PC-3 (cell line): ENCODE measurements around the gene CSF1. TPM values are rescaled to one million over a fixed set of nuclear protein-coding genes. Genes with fewer than 3 reads are reported as not detected.
A peak's percentile ranks its signal among the peaks of the same experiment; 100 is the strongest.

Experiments used
- ATAC-seq: fragments of 200-7000 bp; cut with Tn5 transposase; 2 replicates; pipeline ENCODE4 v1.9.1; 2020; ENCODE audit warnings: mild to moderate bottlenecking, moderate library complexity
- BruUV-seq: library from RNA; stranded (reverse); fragments of 400-500 nt; replicated peaks from 2 replicates; lab custom pipeline; 2021; lab: Mats Ljungman, UMichigan
- CTCF ChIA-PET: fragments of 300-600 bp; sonication (Branson Sonifier 250); formaldehyde crosslinking; loops from one replicate; lab custom pipeline; 2022; ENCODE audit warnings: antibody characterized with exemption; lab: Charles Lee
- POLR2A ChIA-PET: fragments of 300-600 bp; sonication (Branson Sonifier 250); formaldehyde crosslinking; loops from one replicate; lab custom pipeline; 2022; ENCODE audit warnings: antibody characterized with exemption; ENCODE audit not compliant: unreplicated experiment; lab: Charles Lee
- DNase-seq: peaks from one replicate; pipeline ENCODE4 v3.0.0-alpha.2; 2015
- H2AFZ ChIP-seq: fragments of 300-600 bp; sonication (generic); 2 replicates; pipeline ENCODE4 v1.6.0; 2016; ENCODE audit warnings: antibody characterized with exemption, low read length
- H3F3A ChIP-seq: fragments of 300-600 bp; sonication (generic); one replicate; pipeline ENCODE4 v1.6.0; 2017; ENCODE audit warnings: antibody characterized with exemption, low read length, control low read depth, mild to moderate bottlenecking; ENCODE audit not compliant: unreplicated experiment
- H3K27ac ChIP-seq: fragments of 300-600 bp; sonication (generic); 2 replicates; pipeline ENCODE4 v1.5.1; 2016; ENCODE audit warnings: mild to moderate bottlenecking, low read length
- H3K27me3 ChIP-seq: fragments of 300-600 bp; sonication (generic); 2 replicates; pipeline ENCODE4 v1.6.1; 2016; ENCODE audit warnings: low read length, mixed read lengths
- H3K36me3 ChIP-seq: fragments of 300-600 bp; sonication (generic); 2 replicates; pipeline ENCODE4 v1.6.1; 2016; ENCODE audit warnings: low read depth, mixed run types, low read length, mixed read lengths
- H3K4me1 ChIP-seq: fragments of 300-600 bp; sonication (generic); 2 replicates; pipeline ENCODE4 v1.5.1; 2016; ENCODE audit warnings: low read length; ENCODE audit not compliant: insufficient read depth
- H3K4me2 ChIP-seq: fragments of 300-600 bp; sonication (generic); 2 replicates; pipeline ENCODE4 v1.6.0; 2016; ENCODE audit warnings: low read length
- H3K4me3 ChIP-seq: fragments of 300-600 bp; sonication (generic); 2 replicates; pipeline ENCODE4 v1.5.1; 2016; ENCODE audit warnings: mild to moderate bottlenecking, low read length, mixed read lengths
- H3K79me2 ChIP-seq: fragments of 300-600 bp; sonication (generic); 2 replicates; pipeline ENCODE4 v1.6.1; 2017; ENCODE audit warnings: low read length, mixed read lengths
- H3K9ac ChIP-seq: fragments of 300-600 bp; sonication (generic); 2 replicates; pipeline ENCODE4 v1.6.0; 2016; ENCODE audit warnings: mild to moderate bottlenecking, low read length
- H3K9me2 ChIP-seq: fragments of 300-600 bp; sonication (generic); replicated peaks from 2 replicates; pipeline ENCODE4 v1.6.1; 2016; ENCODE audit warnings: mixed run types, low read length, mixed read lengths
- H3K9me3 ChIP-seq: fragments of 300-600 bp; sonication (generic); 2 replicates; pipeline ENCODE4 v1.6.1; 2016; ENCODE audit warnings: low read length, mixed read lengths
- H4K20me1 ChIP-seq: fragments of 300-600 bp; sonication (generic); 2 replicates; pipeline ENCODE4 v1.6.1; 2016; ENCODE audit warnings: low read length, mixed read lengths
- EZH2 ChIP-seq: fragments of 300-600 bp; sonication (generic); IDR thresholded peaks from one replicate; pipeline ENCODE4 v1.6.1; 2017; ENCODE audit warnings: antibody characterized with exemption, mild to moderate bottlenecking, low read length; ENCODE audit not compliant: unreplicated experiment
- EZH2phosphoT487 ChIP-seq: fragments of 300-600 bp; sonication (generic); IDR thresholded peaks from 2 replicates; pipeline ENCODE4 v1.6.1; 2018; ENCODE audit warnings: mild to moderate bottlenecking, antibody characterized with exemption, low read length, borderline replicate concordance
- intact Hi-C: fragments of 100-400 bp; cut with micrococcal nuclease; formaldehyde crosslinking; loops from 2 replicates; pipeline ENCODE4 v1.9.0; 2023
- total RNA-seq: library from RNA; depleted of rRNA; stranded (reverse); fragments of >200 nt; gene quantifications from 2 replicates; pipeline ENCODE4 v1.2.3, GENCODE V29; 2014
- TF ChIP-seq, protein P1 (sequence below): fragments of 300-600 bp; sonication (generic); conservative IDR thresholded peaks from 2 replicates; pipeline ENCODE4 v1.5.1; 2017; ENCODE audit warnings: antibody characterized with exemption, low read depth, mild to moderate bottlenecking, low read length

CSF1 gene
- total RNA-seq, 1 experiment from 2014 or later, result 2.0 TPM

DNA sequence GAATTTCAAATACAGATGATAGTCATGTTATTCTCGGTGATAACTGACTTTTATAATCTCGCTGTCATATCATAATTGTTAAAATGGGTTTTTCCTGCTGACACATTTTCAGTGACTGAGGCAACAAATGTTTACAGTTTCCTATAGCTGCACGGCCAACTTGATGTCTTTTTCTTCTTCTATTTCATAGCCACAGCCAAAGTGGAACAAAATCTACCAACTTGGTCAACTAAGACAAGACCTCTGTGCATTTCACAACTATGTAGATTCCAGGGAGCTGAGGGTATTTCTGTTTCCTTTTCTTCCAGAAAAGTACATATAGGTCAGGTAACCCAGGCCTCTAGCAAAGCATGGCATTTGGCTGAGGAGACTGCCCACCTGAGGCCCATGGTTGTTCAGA lies 63.5 kb downstream of the CSF1 start:
- intact Hi-C loops, result no loop called here
- no peaks in the 10 kb centered on the region for H3K79me2 ChIP-seq
- no peak overlapping the region for H3K4me2 ChIP-seq
- no peaks in the 10 kb centered on the region for H3K9me3 ChIP-seq
- H4K20me1 ChIP-seq, result no peaks in the 10 kb centered on the region
- no peak overlapping the region for H3K27ac ChIP-seq
- BruUV-seq, result no TSS peak
- ATAC-seq (no peak), DNase-seq (no peak)
- CTCF ChIA-PET, result no interaction called here
- H3K27me3 ChIP-seq, result no peaks in the 10 kb centered on the region
- H3K4me1 ChIP-seq, result peaks cover 27% of the 10 kb centered on the region
- no peak overlapping the region for H2AFZ ChIP-seq
- H3K9ac ChIP-seq, result no peak overlapping the region
- POLR2A ChIA-PET, result no interaction called here
- no peaks in the 10 kb centered on the region for H3F3A ChIP-seq
- H3K9me2 ChIP-seq, result no peaks in the 10 kb centered on the region
- TF ChIP-seq EZH2phosphoT487, result no peak
- no peak for TF ChIP-seq EZH2
- TF ChIP-seq, protein P1, sequence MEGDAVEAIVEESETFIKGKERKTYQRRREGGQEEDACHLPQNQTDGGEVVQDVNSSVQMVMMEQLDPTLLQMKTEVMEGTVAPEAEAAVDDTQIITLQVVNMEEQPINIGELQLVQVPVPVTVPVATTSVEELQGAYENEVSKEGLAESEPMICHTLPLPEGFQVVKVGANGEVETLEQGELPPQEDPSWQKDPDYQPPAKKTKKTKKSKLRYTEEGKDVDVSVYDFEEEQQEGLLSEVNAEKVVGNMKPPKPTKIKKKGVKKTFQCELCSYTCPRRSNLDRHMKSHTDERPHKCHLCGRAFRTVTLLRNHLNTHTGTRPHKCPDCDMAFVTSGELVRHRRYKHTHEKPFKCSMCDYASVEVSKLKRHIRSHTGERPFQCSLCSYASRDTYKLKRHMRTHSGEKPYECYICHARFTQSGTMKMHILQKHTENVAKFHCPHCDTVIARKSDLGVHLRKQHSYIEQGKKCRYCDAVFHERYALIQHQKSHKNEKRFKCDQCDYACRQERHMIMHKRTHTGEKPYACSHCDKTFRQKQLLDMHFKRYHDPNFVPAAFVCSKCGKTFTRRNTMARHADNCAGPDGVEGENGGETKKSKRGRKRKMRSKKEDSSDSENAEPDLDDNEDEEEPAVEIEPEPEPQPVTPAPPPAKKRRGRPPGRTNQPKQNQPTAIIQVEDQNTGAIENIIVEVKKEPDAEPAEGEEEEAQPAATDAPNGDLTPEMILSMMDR, result no peak
- no peak overlapping the region for H3K4me3 ChIP-seq
- H3K36me3 ChIP-seq, result no peaks in the 10 kb centered on the region

DNA sequence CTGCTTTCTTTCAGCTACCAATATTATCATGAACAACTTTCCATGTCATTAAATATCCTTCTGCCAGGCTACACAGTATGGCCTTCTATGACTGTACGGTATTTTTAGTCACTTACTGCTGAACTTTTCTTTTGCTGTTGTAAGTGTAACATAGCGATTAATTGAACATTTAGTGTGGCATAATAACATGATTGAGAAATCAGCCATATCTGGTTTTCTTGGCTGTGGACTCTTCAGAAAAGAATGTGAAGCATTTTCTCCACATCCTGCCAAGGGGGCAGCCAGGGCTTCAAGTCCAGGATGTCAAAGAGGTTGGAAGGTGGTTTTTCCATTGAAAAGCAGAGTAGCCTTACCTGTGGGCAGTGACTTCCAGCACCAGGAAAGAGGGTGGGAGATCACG lies 65.1 kb downstream of the CSF1 start:
- Histone ChIP-seq H3K9ac (no peak overlapping the region), H3F3A (no peaks in the 10 kb centered on the region), H3K4me1 (peaks cover 30% of the 10 kb centered on the region), H3K4me3 (0 out of 2 replicates have a peak overlapping the region, but pooled peaks have one; percentile 4), H3K27ac (no peak overlapping the region), H3K9me2 (no peaks in the 10 kb centered on the region), H3K4me2 (peak overlapping the region; percentile 50), H3K79me2 (no peaks in the 10 kb centered on the region), H3K27me3 (no peaks in the 10 kb centered on the region), H3K36me3 (no peaks in the 10 kb centered on the region), H3K9me3 (no peaks in the 10 kb centered on the region), H2AFZ (peak overlapping the region; percentile 44; the same call in 1 of the 2 replicates), H4K20me1 (no peaks in the 10 kb centered on the region)
- intact Hi-C loops, result no loop called here
- BruUV-seq, result no TSS peak
- ChIA-PET CTCF (no interaction called here), POLR2A (no interaction called here)
- peak; percentile 39 for ATAC-seq
- DNase-seq, result peak; percentile 83
- no peak for TF ChIP-seq EZH2
- TF ChIP-seq, protein P1, result no peak
- TF ChIP-seq EZH2phosphoT487, result no peak

DNA sequence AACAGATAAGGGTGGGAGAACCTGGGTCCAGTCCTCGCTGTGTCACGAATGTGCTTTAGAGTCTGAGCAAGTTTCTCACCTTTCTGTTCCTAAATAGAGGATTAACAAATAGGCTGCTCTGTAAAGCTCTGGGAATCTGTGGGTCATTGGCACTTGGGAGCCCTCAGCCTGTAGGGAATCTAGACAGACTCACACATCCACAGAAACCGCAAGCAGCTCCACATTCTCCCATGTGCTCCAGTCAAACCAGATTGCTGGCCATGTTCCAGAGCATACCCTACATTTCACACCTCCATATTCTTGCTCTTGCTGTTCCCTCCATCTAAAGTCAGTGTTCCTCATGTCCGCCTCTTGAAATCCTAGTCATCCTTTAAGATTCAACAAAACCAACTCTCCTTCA lies 66.1 kb downstream of the CSF1 start:
- no peak overlapping the region for H3K27ac ChIP-seq
- POLR2A ChIA-PET, result no interaction called here

More for the DNA sequence above, 66.1 kb downstream of the CSF1 start:
- Histone ChIP-seq H3K9me3 (no peaks in the 10 kb centered on the region), H3K27me3 (no peaks in the 10 kb centered on the region), H4K20me1 (no peaks in the 10 kb centered on the region), H3K4me3 (no peak overlapping the region), H3K36me3 (no peaks in the 10 kb centered on the region), H3K4me1 (peaks cover 40% of the 10 kb centered on the region), H3K4me2 (no peak overlapping the region), H3K79me2 (no peaks in the 10 kb centered on the region), H3F3A (no peaks in the 10 kb centered on the region), H3K9ac (no peak overlapping the region), H2AFZ (no peak overlapping the region), H3K9me2 (no peaks in the 10 kb centered on the region)
- TF ChIP-seq, protein P1, result no peak
- TF ChIP-seq EZH2, result no peak
- TF ChIP-seq EZH2phosphoT487, result no peak
- BruUV-seq, result no TSS peak
- intact Hi-C loops, result no loop called here
- no peak for DNase-seq
- no peak for ATAC-seq
- CTCF ChIA-PET, result no interaction called here
